Common myeloid progenitor, CD34-positive (primary cell): ENCODE data around the gene LFNG.
"Not testable (repeated sequence)": the region's sequence is repeated elsewhere in the genome, so short reads cannot be mapped to it uniquely, and the experiment has no call there.

Experiments
- CTCF ChIA-PET: fragments of 350-600 bp; sonication (Branson Sonifier 250); formaldehyde crosslinking; loops from one replicate; lab custom pipeline; 2021; ENCODE audit warnings: antibody characterized with exemption; lab: Charles Lee
- POLR2A ChIA-PET: fragments of 350-600 bp; sonication (Branson Sonifier 250); formaldehyde crosslinking; loops from one replicate; lab custom pipeline; 2021; ENCODE audit warnings: antibody characterized with exemption; lab: Charles Lee
- DNase-seq, 3 donors: peaks; one replicate each; pipeline versions ENCODE4 v3.0.0 to v3.0.0-alpha.2; 2013
- H3K27ac ChIP-seq, 2 experiments: 1 replicate in 1 of 2; 2 replicates in 1 of 2; pipeline ENCODE4 v1.7.0; 2013; ENCODE audit warnings: inconsistent platforms in 2 of 2, low read length in 2 of 2, mild to moderate bottlenecking in 2 of 2, low read depth in 1 of 2, moderate library complexity in 1 of 2; ENCODE audit not compliant: severe bottlenecking in 2 of 2, insufficient read depth in 1 of 2, poor library complexity in 1 of 2
- H3K27me3 ChIP-seq, 5 experiments: replicated peaks in 2 of 5; 1 replicate in 3 of 5; 2 replicates in 2 of 5; pipeline versions ENCODE4 v1.6.1 to v1.7.0; 2013; ENCODE audit warnings: low read length in 4 of 5, mild to moderate bottlenecking in 2 of 5, moderate library complexity in 2 of 5, inconsistent platforms in 1 of 5; ENCODE audit not compliant: insufficient read depth in 5 of 5, control insufficient read depth in 4 of 5
- H3K36me3 ChIP-seq, 4 experiments: 1 replicate in 2 of 4; 2 replicates in 2 of 4; pipeline versions ENCODE4 v1.6.1 to v1.7.0; 2013; ENCODE audit warnings: low read length in 3 of 4, control low read depth in 1 of 4, mild to moderate bottlenecking in 1 of 4; ENCODE audit not compliant: control insufficient read depth in 4 of 4, insufficient read depth in 4 of 4
- H3K4me1 ChIP-seq, 4 experiments: 1 replicate in 3 of 4; 2 replicates in 1 of 4; pipeline versions ENCODE4 v1.6.1 to v1.7.1; 2013; ENCODE audit warnings: low read length in 3 of 4, mild to moderate bottlenecking in 3 of 4, control low read depth in 1 of 4, inconsistent platforms in 1 of 4, moderate library complexity in 1 of 4; ENCODE audit not compliant: control insufficient read depth in 4 of 4, insufficient read depth in 4 of 4; ENCODE audit errors: control extremely low read depth in 1 of 4
- H3K4me3 ChIP-seq, 7 experiments: 1 replicate in 4 of 7; 2 replicates in 3 of 7; pipeline versions ENCODE4 v1.5.1 to v1.7.0; 2013; ENCODE audit warnings: mild to moderate bottlenecking in 7 of 7, low read length in 6 of 7, moderate library complexity in 6 of 7, inconsistent platforms in 2 of 7, low read depth in 2 of 7, control low read depth in 1 of 7; ENCODE audit not compliant: insufficient read depth in 4 of 7, control insufficient read depth in 1 of 7; ENCODE audit errors: extremely low read depth in 1 of 7
- H3K9me3 ChIP-seq, 5 experiments: 1 replicate in 4 of 5; 2 replicates in 1 of 5; pipeline versions ENCODE4 v1.6.1 to v1.7.1; 2013; ENCODE audit warnings: low read length in 4 of 5, mild to moderate bottlenecking in 2 of 5, inconsistent platforms in 1 of 5, low read depth in 1 of 5, moderate library complexity in 1 of 5; ENCODE audit not compliant: control insufficient read depth in 4 of 5, insufficient read depth in 2 of 5; ENCODE audit errors: control extremely low read depth in 1 of 5
- WGBS: methylation state at CpG from one replicate; pipeline ENCODE4 v1.1.5; 2013; ENCODE audit not compliant: insufficient coverage; 5-methylcytosine and 5-hydroxymethylcytosine counted together

LFNG gene

GRCh38 chr7:2558629-2559282 is 39.2 kb downstream of the LFNG start, which contains the start of gene IQCE:
IQCE (plus strand) TSS chr7:2558979; CDS start chr7:2559182, 203 bp downstream.
- POLR2A ChIA-PET, result interaction anchor here (1.0 kb wide), 2 partner anchors 10 to 28 kb away, joined by 3 to 4 read pairs; no protein-coding TSS in a partner anchor
- no peaks in the 10 kb centered on the region for H3K9me3 ChIP-seq
- H3K27ac ChIP-seq, result peak within 1 kb of the TSS in 1 of 2 experiments; percentile 74
- 1% methylated on average over 48 of the region's 66 CpGs for WGBS
- CTCF ChIA-PET, result interaction anchor here (0.8 to 2.6 kb wide), 4 partner anchors 9 to 50 kb away, joined by 4 to 7 read pairs (median 4); no protein-coding TSS in a partner anchor
- peaks cover 0 to 38% (median 32%) of the 10 kb centered on the region in 4 experiments for H3K4me1 ChIP-seq
- peaks cover 0 to 2% (median 0%) of the 10 kb centered on the region in 4 experiments for H3K36me3 ChIP-seq
- no peaks in the 10 kb centered on the region for H3K27me3 ChIP-seq
- H3K4me3 ChIP-seq, result peak within 1 kb of the TSS; percentile 60 to 82 (median 80)
- peak; percentile 87 to 90 (median 88) for DNase-seq

GRCh38 chr7:2559283-2559950 is 39.8 kb downstream of the LFNG start:
- H3K27ac ChIP-seq, result peak overlapping the region in 1 of 2 experiments; percentile 74
- peak overlapping the region; percentile 60 to 82 (median 80) for H3K4me3 ChIP-seq
- H3K36me3 ChIP-seq, result no peaks in the 10 kb centered on the region
- H3K27me3 ChIP-seq, result no peaks in the 10 kb centered on the region
- ChIA-PET POLR2A (interaction anchor here (1.0 kb wide), 2 partner anchors 9 to 29 kb away, joined by 3 to 4 read pairs; no protein-coding TSS in a partner anchor), CTCF (interaction anchor here (0.7 to 2.6 kb wide), 5 partner anchors 8 to 82 kb away, joined by 3 to 7 read pairs (median 4); no protein-coding TSS in a partner anchor)
- no peaks in the 10 kb centered on the region for H3K9me3 ChIP-seq
- H3K4me1 ChIP-seq, result peaks cover 0 to 31% (median 26%) of the 10 kb centered on the region in 4 experiments
- DNase-seq, result no peak
- 14% methylated on average over 51 of the region's 53 CpGs for WGBS

- H3K4me3 ChIP-seq, POLR2A ChIA-PET, H3K9me3 ChIP-seq, H3K27me3 ChIP-seq, H3K36me3 ChIP-seq, H3K27ac ChIP-seq, DNase-seq: not testable (repeated sequence)
- WGBS, result 100% methylated on average over 1 of the region's 3 CpGs
- CTCF ChIA-PET, result interaction anchor here (1.4 kb wide), 1 partner anchor 93 kb away, joined by 3 read pairs; no protein-coding TSS in a partner anchor
- H3K4me1 ChIP-seq, result peaks cover 3 to 23% (median 17%) of the 10 kb centered on the region in 4 experiments
Measured at GRCh38 chr7:2563955-2564354, 44.4 kb downstream of the LFNG start.

GRCh38 chr7:2564970-2565540 is 45.5 kb downstream of the LFNG start:
- Histone ChIP-seq H3K4me1 (peaks cover 3 to 14% (median 9%) of the 10 kb centered on the region in 4 experiments), H3K27me3 (no peaks in the 10 kb centered on the region), H3K36me3 (no peaks in the 10 kb centered on the region), H3K27ac (no peak overlapping the region), H3K4me3 (no peak overlapping the region), H3K9me3 (no peaks in the 10 kb centered on the region)
- DNase-seq, result no peak
- 77% methylated on average over 6 of the region's 12 CpGs for WGBS
- ChIA-PET POLR2A (no interaction called here), CTCF (interaction anchor here (0.7 kb wide), 1 partner anchor 115 kb away, joined by 3 read pairs; no protein-coding TSS in a partner anchor)

- ChIA-PET POLR2A (interaction anchor here (0.8 kb wide), 1 partner anchor 37 kb away, joined by 3 read pairs; no protein-coding TSS in a partner anchor), CTCF (interaction anchor here (0.9 to 1.5 kb wide), 7 partner anchors 20 to 116 kb away, joined by 3 to 5 read pairs (median 3); partner anchors contain the start of gene TTYH3)
- no peak overlapping the region for H3K4me3 ChIP-seq
- no peaks in the 10 kb centered on the region for H3K27me3 ChIP-seq
- H3K4me1 ChIP-seq, result peaks cover 3 to 10% (median 6%) of the 10 kb centered on the region in 4 experiments
- no peak overlapping the region for H3K27ac ChIP-seq
- WGBS, result 92% methylated on average over 6 of the region's 8 CpGs
- H3K36me3 ChIP-seq, result no peaks in the 10 kb centered on the region
- DNase-seq, result no peak
- no peaks in the 10 kb centered on the region for H3K9me3 ChIP-seq
Measured at GRCh38 chr7:2566348-2566889, 46.8 kb downstream of the LFNG start.

GRCh38 chr7:2566890-2567678 is 47.5 kb downstream of the LFNG start:
- Histone ChIP-seq H3K4me3 (no peak overlapping the region), H3K27ac (no peak overlapping the region), H3K27me3 (no peaks in the 10 kb centered on the region), H3K36me3 (peaks cover 0 to 3% (median under 1%) of the 10 kb centered on the region in 4 experiments), H3K4me1 (peaks cover 3 to 10% (median 6%) of the 10 kb centered on the region in 4 experiments), H3K9me3 (no peaks in the 10 kb centered on the region)
- DNase-seq, result no peak
- 89% methylated on average over 27 of the region's 28 CpGs for WGBS
- ChIA-PET POLR2A (interaction anchor here (1.8 kb wide), 1 partner anchor 8 kb away, joined by 4 read pairs; the partner anchor contains the start of gene IQCE), CTCF (interaction anchor here (0.8 to 2.1 kb wide), 18 partner anchors 9 to 150 kb away, joined by 3 to 7 read pairs (median 3); partner anchors contain the start of genes IQCE and TTYH3)
